ENCODE data around the gene TACC2. TPM values are rescaled to one million over a fixed set of nuclear protein-coding genes. Genes with fewer than 3 reads are reported as not detected.
A peak's percentile ranks its signal among the peaks of the same experiment; 100 is the strongest.

Gene TACC2
- total and polyA plus RNA-seq, 2 donors (not counting 1 experiment from before 2014, with no cell fraction given): not detected

- H3K9ac ChIP-seq (ENCODE audit: low read length): peak within 1 kb of the TSS; percentile 95
- ATAC-seq (ENCODE audit: low read depth) (peak; percentile 83), DNase-seq (peak; percentile 81)
- H3K4me3 ChIP-seq (ENCODE audit: control extremely low read depth in 1 of 5, extremely low read depth in 1 of 5, insufficient read depth in 1 of 5, low read depth in 2 of 5, low read length in 4 of 5): peak within 1 kb of the TSS; percentile 51 to 93 (median 79)
- peak within 1 kb of the TSS; percentile 92 for H2AFZ ChIP-seq (ENCODE audit: insufficient read depth, low read depth, low read length, poor library complexity, severe bottlenecking)
- no peaks in the 10 kb centered on the region for H3K9me3 Mint-ChIP-seq (ENCODE audit: insufficient read depth)
- intact Hi-C loops (cut with micrococcal nuclease): loop anchor here (1.0 to 2.0 kb wide), 2 partner anchors 46 to 400 kb away; partner anchors contain the start of genes ATE1 and PLEKHA1
- under 1% methylated on average over 101 of the region's 101 CpGs for WGBS (ENCODE audit: insufficient coverage)
- peaks cover 11 to 17% of the 10 kb centered on the region in 2 donors for H3K4me1 ChIP-seq (ENCODE audit: control insufficient read depth in 2 of 2, insufficient read depth in 2 of 2, low read length in 2 of 2)
- H3K4me1 Mint-ChIP-seq: peaks cover 20% of the 10 kb centered on the region
- no peaks in the 10 kb centered on the region for H3K27me3 Mint-ChIP-seq
- H3K36me3 ChIP-seq (replicated peaks in 1 of 2; ENCODE audit: control extremely low read depth in 1 of 2, control insufficient read depth in 1 of 2, extremely low read depth in 1 of 2, insufficient read depth in 2 of 2, low read length in 1 of 2): peaks cover 0 to 16% of the 10 kb centered on the region in 2 experiments
- H3K79me2 ChIP-seq (ENCODE audit: control insufficient read depth, insufficient read depth, low read length): peaks cover 30% of the 10 kb centered on the region
- H3K27ac Mint-ChIP-seq: peak within 1 kb of the TSS; percentile 70
- peak within 1 kb of the TSS; percentile 81 for H3K4me3 Mint-ChIP-seq
- H3K27me3 ChIP-seq (replicated peaks in 1 of 4; ENCODE audit: control extremely low read depth in 1 of 4, control insufficient read depth in 3 of 4, insufficient read depth in 4 of 4, low read length in 3 of 4): no peaks in the 10 kb centered on the region
- peak within 1 kb of the TSS; percentile 50 to 78 for H3K27ac ChIP-seq (ENCODE audit: low read length in 2 of 2)
- CTCF ChIA-PET: interaction anchor here (0.9 to 1.7 kb wide), 2 partner anchors 46 to 74 kb away, joined by 3 read pairs; no protein-coding TSS in a partner anchor
- peak within 1 kb of the TSS; percentile 81 for H3K4me2 ChIP-seq (replicated peaks; ENCODE audit: low read depth, low read length, poor library complexity, severe bottlenecking)
- H3K9me3 ChIP-seq (ENCODE audit: control extremely low read depth in 1 of 3, control insufficient read depth in 2 of 3, insufficient read depth in 1 of 3, low read length in 2 of 3): peaks cover 0 to 2% (median 0%) of the 10 kb centered on the region in 3 donors
- peaks cover 23% of the 10 kb centered on the region for H4K20me1 ChIP-seq (ENCODE audit: control insufficient read depth, insufficient read depth, low read length, poor library complexity, severe bottlenecking)
- POLR2A ChIA-PET: interaction anchor here (0.6 to 2.0 kb wide), 2 partner anchors 47 to 62 kb away, joined by 6 to 7 read pairs; partner anchors contain the start of gene ATE1
- TF ChIP-seq CTCF (IDR thresholded peaks at IDR 0.05) (peak; percentile 46), EZH2 (IDR thresholded peaks at IDR 0.05; ENCODE audit: borderline replicate concordance, insufficient read depth, low read depth, low read length, poor library complexity, severe bottlenecking) (no peak)
These were observed 14.2 kb upstream of the TACC2 start, which contains the start of gene NSMCE4A for GRCh38 chr10:121974535-121975294. Gene NSMCE4A, minus strand, starts transcription at chr10:121975217. Its CDS starts 52 bp downstream, at chr10:121975165.

Measured in B cell (primary cell).